Activated naive CD8-positive, alpha-beta T cell treated with anti-CD3 and anti-CD28 coated beads for 36 hours (primary cell): Measurements from ENCODE around the gene GFOD2. TPM values are rescaled to one million over a fixed set of nuclear protein-coding genes. Genes with fewer than 3 reads are reported as not detected.
"Not testable (repeated sequence)": the region's sequence is repeated elsewhere in the genome, so short reads cannot be mapped to it uniquely, and the experiment has no call there.

Experiments
- DNase-seq: peaks from one replicate; pipeline ENCODE4 v3.0.0; 2021
- H3K27ac Mint-ChIP-seq: one replicate; pipeline ENCODE4 v1.8.0; 2022; ENCODE audit warnings: mild to moderate bottlenecking, moderate library complexity, mixed read lengths
- H3K27me3 Mint-ChIP-seq: one replicate; pipeline ENCODE4 v1.8.0; 2022; ENCODE audit warnings: mild to moderate bottlenecking, mixed read lengths
- H3K36me3 Mint-ChIP-seq: one replicate; pipeline ENCODE4 v1.8.0; 2021; ENCODE audit warnings: mild to moderate bottlenecking, mixed read lengths
- H3K4me1 Mint-ChIP-seq: one replicate; pipeline ENCODE4 v1.8.0; 2021; ENCODE audit warnings: mixed read lengths
- H3K4me3 Mint-ChIP-seq: one replicate; pipeline ENCODE4 v1.8.0; 2022; ENCODE audit warnings: mild to moderate bottlenecking, moderate library complexity, mixed read lengths
- H3K9me3 Mint-ChIP-seq: one replicate; pipeline ENCODE4 v1.8.0; 2022; ENCODE audit warnings: mixed read lengths
- total RNA-seq, 2 experiments: library from RNA; stranded (reverse); gene quantifications; one replicate each; pipeline ENCODE4 v1.2.3, GENCODE V29; 2021

GFOD2 gene
- total RNA-seq, 2 experiments from 2014 or later, result 13.1 to 14.0 TPM

DNA sequence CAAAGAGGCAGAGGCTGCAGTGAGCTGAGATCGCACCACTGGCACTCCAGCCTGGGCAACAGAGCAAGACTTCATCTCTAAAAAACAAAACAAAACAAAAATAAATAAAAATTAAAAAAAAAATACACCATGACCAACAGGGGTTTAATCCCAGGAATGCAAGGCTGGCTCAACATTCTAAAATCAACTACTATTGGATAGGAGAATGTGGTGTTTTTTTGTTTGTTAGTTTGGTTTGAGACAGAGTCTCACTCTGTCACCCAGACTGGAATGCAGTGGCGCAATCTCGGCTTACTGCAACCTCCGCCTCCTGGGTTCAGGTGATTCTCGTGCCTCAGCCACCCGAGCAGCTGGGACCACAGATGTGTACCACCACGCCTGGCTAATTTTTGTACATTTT, 19.9 kb downstream of the GFOD2 start:
- H3K4me1 Mint-ChIP-seq, result peaks cover 14% of the 10 kb centered on the region
- H3K36me3 Mint-ChIP-seq, result peaks cover 5% of the 10 kb centered on the region
- no peaks in the 10 kb centered on the region for H3K27me3 Mint-ChIP-seq
- peaks cover 1% of the 10 kb centered on the region for H3K9me3 Mint-ChIP-seq
- no peak overlapping the region for H3K4me3 Mint-ChIP-seq
- H3K27ac Mint-ChIP-seq, result no peak overlapping the region
- DNase-seq, result no peak

DNA sequence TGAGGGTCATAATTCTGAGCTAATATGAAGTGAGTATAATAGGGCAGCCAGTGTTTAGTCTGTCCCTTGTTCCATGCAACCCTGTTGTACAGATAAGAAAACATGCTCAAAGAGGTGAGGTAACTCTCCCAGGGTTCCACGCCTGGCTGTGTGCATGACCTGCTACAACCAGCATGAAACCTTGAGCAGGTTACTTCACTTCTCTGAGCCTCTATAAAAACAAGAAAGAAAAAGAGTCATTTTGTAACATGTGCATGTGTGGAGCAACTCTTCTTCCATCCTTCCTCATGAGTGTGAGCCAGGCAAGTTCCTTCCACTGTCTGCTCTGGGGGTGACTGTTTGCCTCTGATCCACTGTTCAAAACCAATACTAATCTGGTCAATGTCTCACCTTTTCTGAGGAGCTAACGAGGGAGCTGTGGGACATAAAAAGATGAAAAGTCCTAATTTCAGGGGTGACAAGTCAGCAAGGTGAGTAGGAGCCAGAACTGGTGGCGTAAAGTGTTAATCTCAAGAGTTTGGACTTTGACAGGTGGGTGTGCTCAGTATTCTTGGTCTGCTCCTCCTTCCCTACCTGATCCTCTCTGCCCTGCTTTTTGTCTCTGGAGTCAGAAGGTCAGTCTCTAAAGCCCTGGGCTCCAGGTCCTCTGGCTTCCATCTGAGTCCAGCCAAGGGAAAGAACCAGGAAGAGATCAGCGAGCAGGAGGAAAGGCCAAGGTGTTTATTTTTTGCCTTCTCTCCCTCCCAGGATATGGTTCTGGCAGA, 21.5 kb downstream of the GFOD2 start:
- no peak overlapping the region for H3K4me3 Mint-ChIP-seq
- no peaks in the 10 kb centered on the region for H3K27me3 Mint-ChIP-seq
- peaks cover 3% of the 10 kb centered on the region for H3K4me1 Mint-ChIP-seq

DNA sequence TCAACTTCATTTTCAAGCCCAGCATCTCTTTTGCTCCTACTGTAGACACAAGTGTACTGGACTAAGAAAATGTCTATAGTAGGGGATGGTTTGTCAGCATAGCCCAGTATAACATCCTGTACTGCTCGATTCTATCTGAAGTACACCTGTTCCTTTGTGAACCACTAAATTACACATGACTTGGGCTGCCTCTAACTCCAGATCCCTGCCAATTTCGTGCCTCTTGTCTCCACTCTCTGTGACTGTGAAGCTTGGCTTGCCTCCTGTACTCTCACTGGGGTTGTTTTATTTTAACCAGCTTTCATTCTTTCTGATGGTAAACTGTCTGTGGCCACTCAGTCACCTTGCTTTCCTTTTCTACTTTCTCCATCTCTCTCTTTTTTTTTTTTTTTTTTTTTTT, 24.5 kb downstream of the GFOD2 start:
- Mint-ChIP-seq H3K4me1 (no peaks in the 10 kb centered on the region), H3K36me3 (peaks cover 5% of the 10 kb centered on the region), H3K27me3 (no peaks in the 10 kb centered on the region), H3K4me3 (no peak overlapping the region), H3K27ac (no peak overlapping the region), H3K9me3 (peaks cover 1% of the 10 kb centered on the region)
- DNase-seq, result no peak

More for the DNA sequence above, 21.5 kb downstream of the GFOD2 start:
- DNase-seq, result no peak
- H3K36me3 Mint-ChIP-seq, result peaks cover 5% of the 10 kb centered on the region
- H3K27ac Mint-ChIP-seq, result no peak overlapping the region
- peaks cover 1% of the 10 kb centered on the region for H3K9me3 Mint-ChIP-seq

DNA sequence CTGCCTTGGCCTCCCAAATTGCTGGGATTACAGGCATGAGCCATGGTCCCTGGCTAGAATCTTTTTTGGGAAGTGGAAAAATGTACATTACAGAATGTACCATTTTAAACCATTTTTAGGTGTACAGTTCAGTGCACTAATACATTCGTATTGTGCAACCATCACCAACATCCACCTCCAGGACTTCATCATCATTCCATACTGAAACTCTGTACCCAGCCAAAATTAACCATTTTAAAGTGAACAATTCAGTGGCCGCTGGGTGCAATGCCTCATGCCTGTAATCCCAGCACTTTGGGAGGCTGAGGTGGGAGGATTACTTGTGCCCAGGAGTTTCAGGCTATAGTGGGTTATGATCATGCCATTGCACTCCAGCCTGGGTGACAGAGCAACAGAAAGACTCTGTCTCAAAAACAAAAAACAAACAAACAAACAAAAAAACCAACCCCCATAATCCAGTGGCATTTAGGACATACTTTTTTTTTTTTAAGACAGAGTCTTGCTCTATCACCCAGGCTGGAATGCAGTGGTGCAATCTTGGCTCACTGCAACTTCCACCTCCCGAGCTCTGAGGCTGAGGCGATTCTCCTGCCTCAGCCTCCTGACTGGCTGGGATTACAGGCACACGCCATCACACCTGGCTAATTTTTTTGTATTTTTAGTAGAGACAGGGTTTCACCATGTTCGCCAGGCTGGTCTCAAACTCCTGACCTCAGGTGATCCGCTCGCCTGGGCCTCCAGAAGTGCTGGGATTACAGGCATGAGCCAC, 25.4 kb downstream of the GFOD2 start:
- H3K4me3 Mint-ChIP-seq, H3K27me3 Mint-ChIP-seq, H3K27ac Mint-ChIP-seq, H3K4me1 Mint-ChIP-seq, DNase-seq, H3K9me3 Mint-ChIP-seq, H3K36me3 Mint-ChIP-seq: not testable (repeated sequence)

DNA sequence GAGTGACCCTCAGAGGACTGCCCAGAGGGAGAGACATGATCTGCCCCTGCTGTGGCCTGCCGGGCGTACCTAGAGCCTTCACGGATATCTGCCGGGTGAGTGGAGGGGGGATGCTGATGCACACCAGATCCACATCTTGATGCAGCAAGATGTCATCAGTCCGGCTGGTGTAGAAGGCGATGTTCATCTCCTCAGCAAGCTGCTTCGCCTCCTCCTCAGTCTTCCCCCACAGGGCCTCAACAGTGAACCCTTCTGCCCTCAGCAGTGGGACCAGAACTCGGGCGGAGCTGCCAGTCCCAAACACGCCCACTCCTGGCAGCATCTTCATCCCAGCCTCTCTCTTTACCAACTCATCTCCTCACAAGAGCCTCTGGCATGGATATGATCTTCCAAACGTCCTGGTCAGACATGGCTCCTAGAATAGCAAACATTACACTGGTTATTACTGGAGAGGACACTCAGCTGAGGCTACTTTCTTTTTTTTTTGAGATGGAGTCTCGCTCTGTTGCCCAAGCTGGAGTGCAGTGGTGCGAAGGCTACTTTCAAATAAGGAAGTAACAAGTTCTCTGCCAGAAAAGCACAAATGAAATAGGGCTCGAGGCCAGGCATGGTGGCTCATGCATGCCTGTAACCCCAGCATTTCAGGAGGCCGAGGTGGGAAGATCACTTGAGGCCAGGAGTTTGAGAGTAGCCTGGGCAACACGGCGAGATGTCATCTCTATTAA, 33.6 kb downstream of the GFOD2 start:
- Mint-ChIP-seq H3K4me1 (no peaks in the 10 kb centered on the region), H3K27ac (no peak overlapping the region), H3K27me3 (no peaks in the 10 kb centered on the region), H3K36me3 (peaks cover 5% of the 10 kb centered on the region), H3K4me3 (no peak overlapping the region), H3K9me3 (no peaks in the 10 kb centered on the region)
- no peak for DNase-seq

DNA sequence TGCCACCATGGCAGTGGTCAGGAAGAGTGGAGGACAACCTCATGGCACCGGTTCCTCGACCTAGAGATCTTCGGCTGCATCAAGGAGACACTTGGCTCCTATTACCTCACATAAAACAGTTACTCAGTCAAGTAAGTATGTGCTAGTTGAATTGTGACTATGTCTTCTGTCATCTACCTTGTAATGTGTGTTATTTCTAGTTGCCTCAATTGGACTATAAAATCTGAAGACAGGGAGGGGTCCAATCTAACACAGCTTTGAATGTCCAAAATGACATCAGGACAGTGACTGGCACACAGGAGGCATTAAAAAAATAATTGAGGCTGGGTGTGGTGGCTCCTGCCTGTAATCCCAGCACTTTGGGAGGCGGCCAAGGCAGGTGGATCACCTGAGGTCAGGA, 35.3 kb downstream of the GFOD2 start:
- DNase-seq, result no peak
- no peak overlapping the region for H3K27ac Mint-ChIP-seq
- peaks cover 5% of the 10 kb centered on the region for H3K36me3 Mint-ChIP-seq
- H3K4me3 Mint-ChIP-seq, result no peak overlapping the region
- H3K27me3 Mint-ChIP-seq, result no peaks in the 10 kb centered on the region
- H3K9me3 Mint-ChIP-seq, result no peaks in the 10 kb centered on the region
- no peaks in the 10 kb centered on the region for H3K4me1 Mint-ChIP-seq

DNA sequence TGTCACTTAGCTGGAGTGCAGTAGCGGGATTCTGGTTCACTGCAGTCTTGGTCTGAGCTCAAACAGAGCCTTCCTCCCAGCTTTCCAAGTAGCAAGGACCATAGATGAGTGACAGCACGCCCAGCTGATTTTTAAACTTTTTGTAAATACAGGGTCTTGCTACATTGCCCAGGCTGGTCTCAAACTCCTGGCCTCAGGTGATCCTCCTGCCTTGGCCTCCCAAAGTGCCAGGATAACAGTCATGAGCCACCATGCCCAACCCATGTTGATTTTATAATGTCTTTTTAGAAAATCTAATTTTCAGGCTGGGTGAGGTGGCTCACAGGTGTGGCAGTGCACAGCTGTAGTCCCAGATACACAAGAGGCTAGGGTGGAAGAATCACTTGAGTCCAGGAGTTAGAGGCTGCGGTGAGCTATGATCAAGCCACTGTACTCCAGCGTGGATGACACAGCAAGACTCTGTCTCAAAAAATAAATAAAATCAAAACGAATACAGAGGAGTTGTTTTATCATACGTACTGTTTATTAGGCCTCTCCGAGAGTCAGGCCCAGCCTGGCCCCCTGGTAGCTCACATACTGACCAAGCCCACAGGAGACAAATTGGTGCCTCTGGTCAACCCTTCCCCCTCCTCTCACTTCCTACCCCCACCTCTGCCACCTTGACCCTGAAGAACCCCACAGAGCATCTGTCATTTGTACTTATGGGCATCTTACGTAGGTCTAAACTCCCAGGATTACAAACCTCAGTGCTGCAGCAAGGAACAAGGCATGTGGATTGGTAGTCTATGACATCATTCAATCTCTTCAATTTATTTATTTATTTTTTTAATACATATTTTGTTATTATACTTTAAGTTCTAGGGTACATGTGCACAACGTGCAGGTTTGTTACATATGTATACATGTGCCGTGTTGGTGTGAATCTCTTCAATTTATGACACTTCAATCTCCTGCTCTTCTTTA, 38.9 kb downstream of the GFOD2 start:
- no peaks in the 10 kb centered on the region for H3K27me3 Mint-ChIP-seq
- H3K9me3 Mint-ChIP-seq, result no peaks in the 10 kb centered on the region
- no peaks in the 10 kb centered on the region for H3K4me1 Mint-ChIP-seq
- no peak overlapping the region for H3K27ac Mint-ChIP-seq
- DNase-seq, result no peak
- peaks cover 5% of the 10 kb centered on the region for H3K36me3 Mint-ChIP-seq
- no peak overlapping the region for H3K4me3 Mint-ChIP-seq

DNA sequence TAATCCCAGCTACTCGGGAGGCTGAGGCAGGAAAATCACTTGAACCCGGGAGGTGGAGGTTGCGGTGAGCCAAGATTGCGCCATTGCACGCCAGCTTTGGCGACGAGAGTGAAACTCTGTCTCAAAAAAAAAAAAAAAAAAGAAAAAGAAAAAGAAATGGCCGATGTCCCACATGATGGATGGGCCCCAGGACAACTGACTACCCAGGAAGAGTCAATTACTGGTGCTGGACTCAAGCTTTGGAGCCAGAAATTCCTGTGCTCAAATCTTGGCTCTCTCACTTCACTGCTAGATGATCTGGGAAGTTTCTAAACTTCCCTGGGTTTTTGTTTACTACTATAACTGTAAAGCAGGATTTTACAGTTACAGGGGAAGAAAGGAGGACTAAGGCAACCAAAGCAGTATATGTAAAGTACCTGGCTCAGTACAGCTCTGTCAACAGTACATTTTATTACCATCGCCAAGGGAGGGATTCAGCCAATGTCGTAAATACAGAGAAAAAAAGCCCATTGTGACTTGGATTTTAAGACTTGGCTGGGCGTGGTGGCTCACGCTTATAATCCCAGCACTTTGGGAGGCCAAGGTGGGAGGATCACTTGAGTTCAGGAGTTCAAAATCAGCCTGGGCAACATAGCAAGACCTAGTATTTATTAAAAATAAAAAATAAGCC, 40.6 kb downstream of the GFOD2 start:
- peaks cover 5% of the 10 kb centered on the region for H3K4me1 Mint-ChIP-seq
- H3K9me3 Mint-ChIP-seq, result no peaks in the 10 kb centered on the region
- H3K4me3 Mint-ChIP-seq, result no peak overlapping the region
- H3K36me3 Mint-ChIP-seq, result no peaks in the 10 kb centered on the region
- H3K27ac Mint-ChIP-seq, result no peak overlapping the region
- no peak for DNase-seq
- no peaks in the 10 kb centered on the region for H3K27me3 Mint-ChIP-seq

DNA sequence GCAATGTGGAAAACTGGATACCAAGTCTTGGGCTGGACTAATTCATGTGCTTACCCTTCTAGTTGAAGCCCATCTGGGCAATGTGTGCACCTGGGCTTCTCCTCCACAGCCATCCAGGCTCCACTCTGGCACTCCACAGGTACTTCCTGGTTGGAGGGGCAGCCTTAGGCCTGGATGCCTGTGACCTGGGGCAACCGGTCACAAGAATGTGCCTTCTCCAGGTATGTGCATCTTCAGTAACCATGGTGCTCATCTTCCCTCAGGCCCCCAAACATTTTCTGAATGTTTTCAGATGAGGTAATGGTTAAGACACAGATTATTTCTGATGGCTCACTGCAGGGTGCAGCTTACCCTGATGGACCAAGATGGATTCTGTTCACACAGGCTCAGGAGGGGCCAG, 41.4 kb downstream of the GFOD2 start:
- Mint-ChIP-seq H3K27me3 (no peaks in the 10 kb centered on the region), H3K36me3 (no peaks in the 10 kb centered on the region), H3K4me3 (no peak overlapping the region), H3K4me1 (peaks cover 5% of the 10 kb centered on the region), H3K9me3 (no peaks in the 10 kb centered on the region), H3K27ac (no peak overlapping the region)
- no peak for DNase-seq

DNA sequence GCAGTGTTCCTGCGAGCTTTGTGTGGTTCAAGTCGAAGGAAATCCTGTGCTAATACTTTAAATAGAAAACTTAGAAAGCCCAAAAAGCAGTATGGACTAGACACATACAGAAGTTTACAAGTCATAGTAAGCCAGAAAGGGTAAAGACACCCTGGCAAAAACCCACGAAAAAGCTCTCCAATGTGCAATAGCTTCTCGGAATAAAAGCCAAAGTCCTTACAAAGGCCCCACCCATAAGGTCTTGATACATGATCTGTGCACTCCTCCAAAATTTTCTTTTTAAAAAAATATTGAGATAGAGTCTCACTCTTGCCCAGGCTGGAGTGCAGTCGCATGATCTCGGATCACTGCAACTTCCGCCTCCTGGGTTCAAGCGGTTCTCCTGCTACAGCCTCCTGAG, 42.2 kb downstream of the GFOD2 start:
- Mint-ChIP-seq H3K4me3 (no peak overlapping the region), H3K36me3 (no peaks in the 10 kb centered on the region), H3K27ac (no peak overlapping the region), H3K27me3 (no peaks in the 10 kb centered on the region), H3K4me1 (peaks cover 5% of the 10 kb centered on the region), H3K9me3 (no peaks in the 10 kb centered on the region)
- no peak for DNase-seq

DNA sequence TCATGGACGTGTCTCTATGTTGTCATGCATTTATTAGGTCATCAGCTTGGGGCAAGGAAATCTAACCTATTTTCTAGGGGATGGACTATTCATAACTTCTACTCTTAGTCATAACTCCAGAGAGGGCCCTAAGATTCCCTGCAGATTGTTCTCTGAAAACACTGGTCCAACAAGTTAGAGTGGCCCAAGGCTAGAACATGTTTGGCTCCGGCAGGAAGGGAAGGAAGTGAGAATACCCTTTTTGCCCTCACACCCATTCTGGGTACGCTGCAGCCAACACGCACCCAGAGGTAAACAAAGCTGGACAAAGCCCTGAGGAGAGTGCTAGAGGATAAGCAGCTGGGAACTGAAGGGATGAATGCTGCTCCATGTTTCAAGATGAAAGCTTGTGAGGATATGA, 42.6 kb downstream of the GFOD2 start:
- Mint-ChIP-seq H3K27me3 (no peaks in the 10 kb centered on the region), H3K9me3 (no peaks in the 10 kb centered on the region), H3K27ac (no peak overlapping the region), H3K36me3 (no peaks in the 10 kb centered on the region), H3K4me1 (peaks cover 5% of the 10 kb centered on the region), H3K4me3 (no peak overlapping the region)
- DNase-seq, result no peak

DNA sequence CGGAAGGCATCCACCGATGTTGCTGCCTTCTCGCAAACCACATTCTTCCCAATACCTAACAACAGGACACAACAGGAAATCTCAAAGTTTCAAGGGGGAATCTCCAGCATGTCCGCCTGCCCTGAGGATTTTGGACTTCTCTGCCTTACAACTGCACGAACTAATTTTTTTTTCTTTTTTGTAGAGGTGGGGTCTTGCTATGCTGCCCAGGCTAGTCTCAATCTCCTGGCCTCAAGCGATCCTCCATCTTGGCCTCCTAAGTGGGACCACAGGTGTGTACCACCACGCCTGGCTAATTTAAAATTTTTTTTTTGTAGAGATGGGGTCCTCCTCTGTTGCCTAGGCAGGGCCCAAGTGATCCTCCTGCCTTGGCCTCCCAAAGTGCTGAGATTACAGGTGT, 43.1 kb downstream of the GFOD2 start:
- Mint-ChIP-seq H3K27ac (no peak overlapping the region), H3K27me3 (no peaks in the 10 kb centered on the region), H3K9me3 (no peaks in the 10 kb centered on the region), H3K36me3 (no peaks in the 10 kb centered on the region), H3K4me3 (no peak overlapping the region), H3K4me1 (peaks cover 5% of the 10 kb centered on the region)
- DNase-seq, result no peak

DNA sequence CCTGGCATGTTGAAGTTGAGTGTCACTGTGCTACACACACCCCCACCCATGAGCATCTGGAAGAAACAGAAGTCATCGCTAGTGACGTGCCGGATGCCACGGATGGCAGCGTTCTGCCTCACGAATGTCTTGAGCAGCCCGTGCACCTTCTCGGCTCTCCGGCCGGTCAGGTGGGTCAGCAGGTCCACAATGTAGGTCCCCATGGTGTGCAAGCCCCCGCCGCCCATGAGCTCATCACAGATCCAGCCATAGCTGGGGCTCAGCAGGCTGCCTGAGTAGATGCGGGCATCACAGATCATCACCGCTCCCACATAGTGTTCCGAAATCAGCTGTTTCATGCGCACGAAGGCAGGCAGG, 43.6 kb downstream of the GFOD2 start:
- Mint-ChIP-seq H3K27ac (no peak overlapping the region), H3K4me3 (no peak overlapping the region), H3K36me3 (no peaks in the 10 kb centered on the region), H3K27me3 (no peaks in the 10 kb centered on the region), H3K9me3 (no peaks in the 10 kb centered on the region), H3K4me1 (peaks cover 5% of the 10 kb centered on the region)
- no peak for DNase-seq

DNA sequence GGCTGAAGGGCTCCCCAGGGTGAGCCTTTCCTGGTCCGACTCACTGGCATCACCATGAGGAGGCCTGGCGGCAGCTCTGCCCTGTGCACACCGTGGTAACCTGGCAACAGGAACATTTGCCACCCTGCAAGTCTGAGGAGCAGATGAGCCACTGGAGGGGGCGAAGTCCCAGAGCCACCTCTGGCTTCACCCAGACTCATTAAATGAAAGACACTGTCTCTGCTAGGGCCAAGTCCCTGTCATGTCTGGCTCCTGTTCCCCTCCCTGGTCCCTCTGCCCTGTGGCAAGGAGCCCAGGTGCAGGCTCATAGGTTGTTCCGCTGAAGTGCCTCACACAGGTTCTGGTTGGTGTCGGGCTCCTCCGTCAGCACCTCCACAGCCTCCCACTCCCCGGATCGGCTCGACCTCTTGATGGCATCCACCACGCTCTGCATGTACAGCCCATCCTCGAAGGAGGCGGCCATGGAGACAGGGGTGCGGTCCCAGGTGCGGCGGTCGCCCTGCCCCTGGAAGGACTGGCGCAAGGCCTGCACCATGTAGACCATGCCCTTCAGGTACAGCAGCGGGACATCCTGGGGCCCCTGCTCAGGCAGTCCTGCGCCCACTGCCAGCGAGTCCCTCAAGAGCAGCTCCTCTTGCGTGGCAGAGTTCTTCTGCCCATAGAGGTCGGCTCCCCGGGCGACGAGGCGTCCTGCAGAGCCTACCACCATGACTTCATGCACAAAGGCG, 44.1 kb downstream of the GFOD2 start:
- Mint-ChIP-seq H3K36me3 (no peaks in the 10 kb centered on the region), H3K4me3 (no peak overlapping the region), H3K27me3 (no peaks in the 10 kb centered on the region), H3K4me1 (peaks cover 5% of the 10 kb centered on the region), H3K27ac (no peak overlapping the region), H3K9me3 (no peaks in the 10 kb centered on the region)
- no peak for DNase-seq
